ENCODE results near the gene DNM3.

DNM3 gene

DNA sequence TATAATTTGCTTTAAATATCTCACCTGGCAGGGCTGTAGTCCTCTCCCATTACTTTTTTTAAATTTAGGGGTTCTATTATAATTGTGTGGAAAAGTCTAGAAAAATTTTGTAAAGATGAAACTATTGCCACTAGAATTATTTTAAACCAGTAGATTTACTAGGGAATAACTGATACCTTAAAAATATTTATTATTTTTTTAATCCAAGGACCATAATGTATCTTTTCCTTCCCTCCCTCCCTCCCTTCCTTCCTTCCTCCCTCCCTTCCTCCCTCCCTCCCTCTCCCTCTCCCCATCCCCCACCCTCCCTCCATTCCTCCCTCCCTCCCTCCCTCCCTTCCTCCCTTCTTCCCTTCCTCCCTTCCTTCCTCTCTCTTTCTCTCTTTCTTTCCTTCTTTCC, 90.5 kb downstream of the DNM3 start:
- no peak for DNase-seq

GRCh38 chr1:171934664-171935063, 93.4 kb downstream of the DNM3 start:
- no peak for DNase-seq

- DNase-seq = no peak
These were observed 93.8 kb downstream of the DNM3 start for GRCh38 chr1:171935086-171935485.

DNA sequence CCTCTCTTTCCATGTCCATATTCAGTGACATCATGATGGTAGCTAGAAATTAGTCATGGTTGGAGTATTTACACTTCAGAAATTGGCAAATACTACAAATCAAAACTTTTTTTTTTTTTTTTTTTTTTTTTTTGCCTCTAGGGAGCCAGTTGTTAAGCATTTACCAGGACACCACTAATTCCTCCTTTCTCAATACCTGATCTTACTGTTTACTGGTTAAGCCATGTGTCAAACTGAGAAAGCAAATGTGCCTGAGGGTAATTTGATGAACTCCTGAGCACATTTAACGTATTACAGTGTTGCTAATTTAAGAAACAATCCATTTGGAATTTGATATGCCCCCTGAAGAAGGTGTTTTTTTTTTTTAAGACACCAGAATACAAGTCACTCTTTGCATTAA, 94.4 kb downstream of the DNM3 start:
- DNase-seq = no peak

GRCh38 chr1:171937938-171938337, 96.6 kb downstream of the DNM3 start:
- no peak for DNase-seq

- no peak for DNase-seq
These were observed 98.4 kb downstream of the DNM3 start for GRCh38 chr1:171939740-171940139.

DNA sequence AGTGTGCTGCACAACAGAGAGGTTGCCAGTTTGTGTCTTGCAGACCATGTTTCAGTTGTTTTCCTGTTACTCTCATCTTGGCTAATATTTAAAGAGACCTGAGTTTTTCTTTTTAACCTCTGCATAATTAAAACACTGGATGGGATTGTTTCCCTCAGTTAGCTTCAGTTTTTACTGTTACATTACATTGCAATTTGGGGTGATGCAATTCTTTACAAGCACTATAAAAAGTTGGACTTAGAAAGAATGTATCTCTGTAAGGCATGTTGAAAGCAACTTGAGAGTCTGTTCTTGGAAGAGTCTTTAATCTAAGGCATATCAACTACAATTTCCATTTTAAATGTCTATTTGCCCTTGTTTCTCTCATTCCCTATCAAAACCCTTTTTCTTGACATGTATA, 99.1 kb downstream of the DNM3 start:
- no peak for DNase-seq

DNA sequence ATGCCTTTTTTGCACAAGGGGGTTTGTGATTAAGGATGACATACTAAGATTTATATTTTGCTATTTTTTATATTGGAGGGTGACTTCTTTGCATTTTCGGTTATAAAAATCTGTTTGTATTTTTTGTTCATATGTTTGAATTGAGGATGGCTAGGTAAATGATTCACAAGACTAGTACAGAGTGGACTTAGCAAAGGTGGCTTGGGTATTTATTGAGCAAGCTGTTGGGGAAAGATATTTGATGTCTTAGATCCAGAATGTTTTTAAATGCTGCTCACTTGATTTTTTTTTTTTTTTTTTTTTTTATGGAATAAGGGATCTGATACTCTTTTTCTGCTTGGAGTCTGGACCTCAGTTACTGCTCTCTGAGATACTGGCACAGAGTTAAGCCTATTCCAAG, 100.6 kb downstream of the DNM3 start:
- DNase-seq = no peak

- no peak for DNase-seq
These were observed 102.8 kb downstream of the DNM3 start for GRCh38 chr1:171943973-171944561.

DNA sequence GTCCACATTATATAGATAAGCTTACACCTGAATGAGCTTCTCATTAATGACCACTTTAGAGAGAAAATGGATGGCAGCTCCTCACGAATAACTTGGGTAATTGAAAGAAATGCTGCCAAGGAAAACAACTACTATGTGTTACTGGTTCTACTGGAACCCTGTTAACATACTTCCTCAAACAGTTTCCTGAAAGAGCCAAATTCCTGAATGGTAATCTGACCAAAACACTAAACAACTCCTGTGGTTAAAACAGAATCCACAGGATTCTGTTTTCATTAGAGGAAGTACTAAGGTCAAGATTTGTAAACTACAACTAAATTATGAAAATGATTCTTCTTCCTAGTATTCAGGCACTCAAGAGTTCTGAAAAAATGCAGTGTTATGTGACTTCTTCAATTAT, 107.2 kb downstream of the DNM3 start:
- no peak for DNase-seq

DNA sequence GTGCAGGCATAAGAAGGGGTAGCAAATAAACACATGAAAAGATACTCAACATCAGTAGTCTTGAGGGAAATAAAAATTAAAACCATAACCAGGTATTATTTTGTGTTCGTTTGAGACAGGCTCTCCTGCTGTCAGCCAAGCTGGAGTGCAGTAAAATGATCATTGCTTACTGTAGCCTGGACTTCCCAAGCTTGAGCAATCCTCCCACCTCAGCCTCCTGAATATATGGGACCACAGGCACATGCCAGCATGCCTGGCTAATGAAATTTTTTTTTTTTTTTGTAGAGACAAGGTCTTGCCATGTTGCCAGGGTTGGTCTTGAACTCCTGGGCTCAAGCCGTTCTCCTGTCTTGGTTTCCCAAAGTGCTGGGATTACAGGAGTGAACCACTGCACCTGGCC, 108.0 kb downstream of the DNM3 start:
- no peak for DNase-seq

- DNase-seq = no peak
These were observed 112.5 kb downstream of the DNM3 start for GRCh38 chr1:171953835-171954234.

- DNase-seq = no peak
These were observed 113.1 kb downstream of the DNM3 start for GRCh38 chr1:171954361-171954760.

- no peak for DNase-seq
These were observed 120.6 kb downstream of the DNM3 start for GRCh38 chr1:171961861-171962260.

DNA sequence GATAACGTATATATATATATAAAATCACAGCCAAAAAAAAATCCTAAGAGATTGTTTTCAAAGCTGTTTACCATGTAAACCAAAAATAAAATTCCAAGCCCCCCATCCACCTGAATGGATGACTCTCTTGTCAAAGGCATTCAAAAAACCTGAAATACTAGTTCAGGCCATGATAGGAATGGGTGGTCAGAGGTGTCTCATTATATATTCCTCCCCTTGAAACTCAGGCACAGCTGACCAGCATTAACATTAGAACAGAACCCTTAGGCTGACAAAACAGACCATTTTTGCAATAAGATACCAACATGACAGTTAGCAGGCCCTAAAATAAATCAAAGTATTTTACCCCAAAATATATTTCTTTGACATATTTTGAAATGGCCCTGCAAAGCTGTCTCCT, 122.5 kb downstream of the DNM3 start:
- no peak for DNase-seq

GRCh38 chr1:171965777-171966176, 124.5 kb downstream of the DNM3 start:
- no peak for DNase-seq

DNA sequence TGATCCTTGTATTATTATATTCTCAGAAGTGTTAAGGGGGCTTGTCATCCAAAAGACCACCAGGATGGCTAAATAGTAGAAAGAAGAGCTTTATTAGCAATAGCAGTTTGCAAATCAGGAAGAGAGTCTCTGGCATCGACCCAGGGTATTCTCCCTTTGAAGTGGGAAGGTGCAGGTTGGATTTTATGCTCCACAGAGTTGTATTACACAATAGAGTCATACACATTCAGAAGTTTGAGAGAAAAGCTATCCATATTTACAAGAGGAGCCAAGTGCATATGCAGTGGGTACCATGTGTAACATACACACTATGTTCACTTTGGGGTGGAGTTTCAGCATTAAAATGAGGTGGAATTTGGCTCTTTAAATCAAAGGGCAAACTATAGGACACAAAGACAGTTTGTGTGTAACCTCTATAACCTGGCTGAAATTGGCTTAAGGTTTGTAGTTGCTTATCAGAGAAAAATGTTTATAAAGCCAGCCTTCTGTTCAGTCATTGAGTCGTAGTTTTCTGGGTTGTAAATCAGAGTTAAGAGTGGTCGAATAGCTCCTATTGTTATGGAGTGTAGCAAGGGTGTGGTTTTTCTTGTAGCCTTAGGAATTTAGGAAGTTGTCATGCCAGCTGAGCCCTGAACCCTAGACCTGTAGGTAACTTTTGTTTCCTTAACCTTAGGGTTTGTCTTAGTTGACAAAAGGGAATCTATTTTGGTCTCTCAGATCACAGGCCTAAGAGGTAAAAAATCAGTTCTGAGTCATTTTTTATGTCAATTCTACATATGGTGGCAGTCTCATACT, 125.3 kb downstream of the DNM3 start:
- DNase-seq = no peak

GRCh38 chr1:171969226-171969625, 127.9 kb downstream of the DNM3 start:
- no peak for DNase-seq

DNA sequence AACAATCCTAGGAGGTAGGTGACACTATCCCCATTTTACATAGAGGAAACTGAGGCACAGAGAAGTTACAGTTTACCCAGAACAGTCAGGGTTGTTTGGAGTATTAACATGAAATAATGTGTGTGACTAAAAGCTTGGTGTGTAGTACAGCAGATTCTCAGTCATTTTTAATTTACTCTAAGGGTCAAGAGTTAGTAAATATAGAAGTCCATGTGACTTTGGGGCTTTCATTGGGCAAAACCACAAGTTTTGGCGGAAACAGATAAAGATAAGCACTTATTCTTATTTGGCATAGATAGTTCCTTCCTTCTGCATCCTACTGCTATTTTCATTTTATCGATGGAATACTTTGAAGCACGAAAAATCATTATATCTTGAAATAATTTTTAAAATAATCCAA, 128.5 kb downstream of the DNM3 start:
- DNase-seq = no peak

GRCh38 chr1:171972846-171973245, 131.5 kb downstream of the DNM3 start:
- DNase-seq = no peak

DNA sequence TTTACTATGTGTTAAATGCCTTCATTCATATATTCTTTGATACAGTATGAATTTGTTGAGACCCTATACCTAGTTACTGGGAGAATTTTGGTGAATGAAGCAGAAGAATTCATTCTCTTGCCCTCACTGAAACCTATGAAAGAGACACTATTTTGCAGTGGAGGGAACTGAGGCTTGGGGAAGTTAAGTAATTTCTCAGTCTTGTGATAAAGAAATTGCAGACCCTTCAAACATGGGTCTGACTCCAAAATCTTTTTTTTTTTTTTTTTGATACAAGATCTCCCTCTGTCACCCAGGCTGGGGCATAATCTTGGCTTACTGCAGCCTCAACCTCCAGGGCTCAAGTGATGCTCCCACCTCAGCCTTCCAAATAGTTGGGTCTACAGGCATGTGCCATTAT, 132.1 kb downstream of the DNM3 start:
- no peak for DNase-seq

- no peak for DNase-seq
These were observed 140.0 kb downstream of the DNM3 start for GRCh38 chr1:171981303-171981702.

DNA sequence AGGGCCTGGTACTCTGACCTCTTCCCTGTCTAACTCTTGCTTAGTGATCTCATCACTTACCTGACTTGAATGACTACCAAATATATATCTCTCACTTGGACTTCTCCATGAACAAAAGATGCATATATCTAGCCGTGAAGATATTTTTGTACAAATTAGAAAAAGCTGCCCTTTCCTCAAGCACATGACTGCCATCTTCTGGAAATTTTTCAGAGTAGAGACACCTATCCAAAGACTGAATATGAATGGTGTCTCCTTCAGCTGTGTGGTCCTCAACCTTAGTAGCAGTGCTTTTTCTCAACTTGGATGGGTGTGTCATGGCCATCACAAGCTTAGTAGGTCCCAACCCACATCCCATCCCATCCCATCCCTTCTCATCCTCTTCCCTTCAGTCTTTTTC, 142.3 kb downstream of the DNM3 start:
- DNase-seq = no peak

DNA sequence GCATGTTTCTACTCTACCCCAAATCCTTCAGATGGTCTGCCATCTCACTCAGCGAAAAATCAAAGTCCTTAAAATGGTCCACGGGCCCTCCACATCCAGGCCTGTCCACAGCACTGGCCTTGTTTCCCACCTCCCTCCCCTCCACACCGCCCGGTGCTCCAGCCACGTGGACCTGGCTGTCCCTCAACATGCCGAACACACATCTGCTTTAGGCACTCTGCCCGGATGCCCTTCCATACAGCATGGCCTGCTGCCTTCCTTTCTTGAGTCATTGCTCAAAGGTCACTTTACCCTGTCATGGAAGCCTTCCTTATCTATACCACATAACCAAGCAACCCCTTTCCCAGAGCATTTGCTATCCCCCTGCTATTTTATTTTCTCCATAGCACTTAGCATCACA, 143.0 kb downstream of the DNM3 start:
- DNase-seq = no peak

Data from activated CD4-positive, alpha-beta T cell treated with anti-CD3 and anti-CD28 coated beads, Interleukin-2, amount 50 U/mL, for 4 hours (primary cell).